HepG2 (cell line): ENCODE results near the gene BCL2L2. TPM values are rescaled to one million over a fixed set of nuclear protein-coding genes. Genes with fewer than 3 reads are reported as not detected.

Experiments
- AHDC1 ChIP-seq: sonication (generic); formaldehyde crosslinking; IDR thresholded peaks from 2 replicates; pipeline ENCODE4 v1.5.1; 2020; ENCODE audit warnings: mild to moderate bottlenecking, missing genetic modification reagents, borderline replicate concordance
- AHR ChIP-seq: IDR thresholded peaks from 2 replicates; pipeline ENCODE4 v1.6.1; 2018; ENCODE audit warnings: missing genetic modification reagents, missing compliant biosample characterization
- ELF1 ChIP-seq: sonication (generic); formaldehyde crosslinking; IDR thresholded peaks from 2 replicates; pipeline ENCODE4 v1.4.0; 2020; ENCODE audit warnings: missing genetic modification reagents
- JUNB ChIP-seq: sonication (generic); formaldehyde crosslinking; IDR thresholded peaks from 2 replicates; pipeline ENCODE4 v1.8.0; 2022; ENCODE audit warnings: missing genetic modification reagents, mild to moderate bottlenecking, borderline replicate concordance
- NR2F1 ChIP-seq, 2 experiments: fragments of 450-650 bp in 1 of 2; formaldehyde crosslinking in 1 of 2; IDR thresholded peaks; 2 replicates each; pipeline versions ENCODE4 v1.5.0 to v1.6.1; 2016 to 2020; ENCODE audit warnings: mild to moderate bottlenecking in 1 of 2, missing compliant biosample characterization in 1 of 2, missing genetic modification reagents in 1 of 2, moderate library complexity in 1 of 2
- TEAD2 ChIP-seq: sonication (generic); formaldehyde crosslinking; IDR thresholded peaks from 2 replicates; pipeline ENCODE4 v1.9.0; 2021; ENCODE audit warnings: missing genetic modification reagents
- THAP8 ChIP-seq: sonication (generic); formaldehyde crosslinking; IDR thresholded peaks from 2 replicates; pipeline ENCODE4 v1.5.1; 2020; ENCODE audit warnings: missing genetic modification reagents, mild to moderate bottlenecking, borderline replicate concordance
- ZNF354B ChIP-seq: sonication (generic); formaldehyde crosslinking; IDR thresholded peaks from 2 replicates; pipeline ENCODE4 v1.8.0; 2022; ENCODE audit warnings: mild to moderate bottlenecking, missing genetic modification reagents
- ZNF547 ChIP-seq: sonication (generic); formaldehyde crosslinking; IDR thresholded peaks from 2 replicates; pipeline ENCODE4 v1.5.1; 2020; ENCODE audit warnings: mild to moderate bottlenecking, missing genetic modification reagents
- ZNF567 ChIP-seq: sonication (generic); formaldehyde crosslinking; IDR thresholded peaks from 2 replicates; pipeline ENCODE4 v1.8.1; 2023; ENCODE audit warnings: mild to moderate bottlenecking, missing genetic modification reagents, borderline replicate concordance
- ZNF841 ChIP-seq: sonication (generic); formaldehyde crosslinking; IDR thresholded peaks from 2 replicates; pipeline ENCODE4 v1.8.1; 2023; ENCODE audit warnings: missing genetic modification reagents, borderline replicate concordance
- ZSCAN5A ChIP-seq: sonication (generic); formaldehyde crosslinking; IDR thresholded peaks from 2 replicates; pipeline ENCODE4 v1.8.0; 2022; ENCODE audit warnings: mild to moderate bottlenecking, missing genetic modification reagents, borderline replicate concordance
- polyA plus RNA-seq, 8 experiments: library from polyadenylated mRNA; depleted of rRNA in 3 of 8; stranded (reverse) in 7 of 8; unstranded in 1 of 8; fragments of >200 nt; fragmentation: Illumina TruSeq in 4 of 8; extraction: Trizol in 4 of 8; gene quantifications; 2 replicates each; pipeline versions ENCODE4 v1.2.1 to v1.2.3, GENCODE V29; 2011 to 2016; ENCODE audit warnings: low read depth in 4 of 8, missing spikeins in 1 of 8, mixed read lengths in 1 of 8; ENCODE audit not compliant: insufficient read depth in 1 of 8
- total RNA-seq, 5 experiments: library from RNA; depleted of rRNA; stranded (reverse); fragments of >200 nt; fragmentation: Illumina TruSeq; extraction: Trizol; gene quantifications; 2 replicates each; pipeline ENCODE4 v1.2.3, GENCODE V29; 2016; ENCODE audit warnings: low read depth in 1 of 5
- TF ChIP-seq, protein P1 (sequence below): sonication (generic); formaldehyde crosslinking; IDR thresholded peaks from 2 replicates; pipeline ENCODE4 v1.4.0; 2020; ENCODE audit warnings: mild to moderate bottlenecking, missing genetic modification reagents, borderline replicate concordance

BCL2L2 gene
- total and polyA plus RNA-seq, 2 of the 13 experiments (the other 11 are each of a cell fraction or from before 2014, with no cell fraction given): 28.1 to 49.8 TPM

GRCh38 chr14:23285530-23286019, 21.1 kb upstream of the BCL2L2 start (continued):
- TF ChIP-seq, protein P1, sequence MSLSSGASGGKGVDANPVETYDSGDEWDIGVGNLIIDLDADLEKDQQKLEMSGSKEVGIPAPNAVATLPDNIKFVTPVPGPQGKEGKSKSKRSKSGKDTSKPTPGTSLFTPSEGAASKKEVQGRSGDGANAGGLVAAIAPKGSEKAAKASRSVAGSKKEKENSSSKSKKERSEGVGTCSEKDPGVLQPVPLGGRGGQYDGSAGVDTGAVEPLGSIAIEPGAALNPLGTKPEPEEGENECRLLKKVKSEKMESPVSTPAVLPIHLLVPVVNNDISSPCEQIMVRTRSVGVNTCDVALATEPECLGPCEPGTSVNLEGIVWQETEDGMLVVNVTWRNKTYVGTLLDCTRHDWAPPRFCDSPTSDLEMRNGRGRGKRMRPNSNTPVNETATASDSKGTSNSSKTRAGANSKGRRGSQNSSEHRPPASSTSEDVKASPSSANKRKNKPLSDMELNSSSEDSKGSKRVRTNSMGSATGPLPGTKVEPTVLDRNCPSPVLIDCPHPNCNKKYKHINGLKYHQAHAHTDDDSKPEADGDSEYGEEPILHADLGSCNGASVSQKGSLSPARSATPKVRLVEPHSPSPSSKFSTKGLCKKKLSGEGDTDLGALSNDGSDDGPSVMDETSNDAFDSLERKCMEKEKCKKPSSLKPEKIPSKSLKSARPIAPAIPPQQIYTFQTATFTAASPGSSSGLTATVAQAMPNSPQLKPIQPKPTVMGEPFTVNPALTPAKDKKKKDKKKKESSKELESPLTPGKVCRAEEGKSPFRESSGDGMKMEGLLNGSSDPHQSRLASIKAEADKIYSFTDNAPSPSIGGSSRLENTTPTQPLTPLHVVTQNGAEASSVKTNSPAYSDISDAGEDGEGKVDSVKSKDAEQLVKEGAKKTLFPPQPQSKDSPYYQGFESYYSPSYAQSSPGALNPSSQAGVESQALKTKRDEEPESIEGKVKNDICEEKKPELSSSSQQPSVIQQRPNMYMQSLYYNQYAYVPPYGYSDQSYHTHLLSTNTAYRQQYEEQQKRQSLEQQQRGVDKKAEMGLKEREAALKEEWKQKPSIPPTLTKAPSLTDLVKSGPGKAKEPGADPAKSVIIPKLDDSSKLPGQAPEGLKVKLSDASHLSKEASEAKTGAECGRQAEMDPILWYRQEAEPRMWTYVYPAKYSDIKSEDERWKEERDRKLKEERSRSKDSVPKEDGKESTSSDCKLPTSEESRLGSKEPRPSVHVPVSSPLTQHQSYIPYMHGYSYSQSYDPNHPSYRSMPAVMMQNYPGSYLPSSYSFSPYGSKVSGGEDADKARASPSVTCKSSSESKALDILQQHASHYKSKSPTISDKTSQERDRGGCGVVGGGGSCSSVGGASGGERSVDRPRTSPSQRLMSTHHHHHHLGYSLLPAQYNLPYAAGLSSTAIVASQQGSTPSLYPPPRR (CRISPR knock-in tag): no peak
- TF ChIP-seq AHR: no peak
- no peak for TF ChIP-seq AHDC1 (CRISPR knock-in tag)
- no peak; the same call in 1 of the 2 replicates for TF ChIP-seq THAP8 (CRISPR knock-in tag)
- no peak for TF ChIP-seq ZNF841 (CRISPR knock-in tag)
- TF ChIP-seq ZNF354B (CRISPR knock-in tag): 0 out of 2 replicates have a peak, but pooled peaks have one; percentile 28
- TF ChIP-seq NR2F1 (CRISPR knock-in tag; IDR thresholded peaks at IDR 0.05): no peak
- TF ChIP-seq ELF1 (CRISPR knock-in tag): no peak
- TF ChIP-seq ZNF547 (CRISPR knock-in tag): no peak
- no peak for TF ChIP-seq JUNB (CRISPR knock-in tag)
- TF ChIP-seq ZSCAN5A: 0 out of 2 replicates have a peak, but pooled peaks have one; percentile 64
- no peak for TF ChIP-seq TEAD2 (CRISPR knock-in tag)
- TF ChIP-seq ZNF567: peak; percentile 79; the same call in 1 of the 2 replicates
